ENCODE measurements around the gene RPS6KB2.

Gene RPS6KB2

GRCh38 chr11:67429722-67430121, 1.4 kb downstream of the RPS6KB2 start:
- DNase-seq (ENCODE audit: low spot score) = no peak

GRCh38 chr11:67431346-67432249, 3.3 kb downstream of the RPS6KB2 start:
- no peak for DNase-seq (ENCODE audit: low spot score)

GRCh38 chr11:67432655-67433349, 4.5 kb downstream of the RPS6KB2 start:
- DNase-seq (ENCODE audit: low spot score) = no peak

- DNase-seq (ENCODE audit: low spot score) = no peak
Observed at GRCh38 chr11:67433536-67434394, 5.5 kb downstream of the RPS6KB2 start.

GRCh38 chr11:67434395-67434881, 6.1 kb downstream of the RPS6KB2 start:
- DNase-seq (ENCODE audit: low spot score) = no peak

GRCh38 chr11:67435031-67435726, 6.9 kb downstream of the RPS6KB2 start:
- DNase-seq (ENCODE audit: low spot score) = no peak

- DNase-seq (ENCODE audit: low spot score) = no peak
Observed at GRCh38 chr11:67435727-67436458, 7.6 kb downstream of the RPS6KB2 start.

- DNase-seq (ENCODE audit: low spot score) = no peak
Observed at GRCh38 chr11:67436459-67437081, 8.3 kb downstream of the RPS6KB2 start.

GRCh38 chr11:67437082-67437808, 9.0 kb downstream of the RPS6KB2 start, which contains the start of gene PTPRCAP:
TSS of gene PTPRCAP (minus strand) at chr11:67437682. CDS start at chr11:67437619, 63 bp downstream.
- no peak for DNase-seq (ENCODE audit: low spot score)

- no peak for DNase-seq (ENCODE audit: low spot score)
Observed at GRCh38 chr11:67437809-67438157, 9.5 kb downstream of the RPS6KB2 start.

GRCh38 chr11:67438158-67438902, 10.0 kb downstream of the RPS6KB2 start:
- DNase-seq (ENCODE audit: low spot score) = no peak

GRCh38 chr11:67439321-67440228, 11.3 kb downstream of the RPS6KB2 start:
- DNase-seq (ENCODE audit: low spot score) = no peak

- no peak for DNase-seq (ENCODE audit: low spot score)
Observed at GRCh38 chr11:67440229-67441097, 12.2 kb downstream of the RPS6KB2 start.

- DNase-seq (ENCODE audit: low spot score) = no peak
Observed at GRCh38 chr11:67441098-67441563, 12.8 kb downstream of the RPS6KB2 start.

- no peak for DNase-seq (ENCODE audit: low spot score)
Observed at GRCh38 chr11:67441731-67442351, 13.5 kb downstream of the RPS6KB2 start.

All from pons (tissue), 1 donor.